ENCODE results near the gene MDM2. TPM values are rescaled to one million over a fixed set of nuclear protein-coding genes. Genes with fewer than 3 reads are reported as not detected.
A peak's percentile ranks its signal among the peaks of the same experiment; 100 is the strongest.

MDM2 gene
- total and polyA plus RNA-seq, 2 of the 13 experiments (the other 11 are each of a cell fraction or from before 2014, with no cell fraction given): 29.3 to 314 TPM

DNA sequence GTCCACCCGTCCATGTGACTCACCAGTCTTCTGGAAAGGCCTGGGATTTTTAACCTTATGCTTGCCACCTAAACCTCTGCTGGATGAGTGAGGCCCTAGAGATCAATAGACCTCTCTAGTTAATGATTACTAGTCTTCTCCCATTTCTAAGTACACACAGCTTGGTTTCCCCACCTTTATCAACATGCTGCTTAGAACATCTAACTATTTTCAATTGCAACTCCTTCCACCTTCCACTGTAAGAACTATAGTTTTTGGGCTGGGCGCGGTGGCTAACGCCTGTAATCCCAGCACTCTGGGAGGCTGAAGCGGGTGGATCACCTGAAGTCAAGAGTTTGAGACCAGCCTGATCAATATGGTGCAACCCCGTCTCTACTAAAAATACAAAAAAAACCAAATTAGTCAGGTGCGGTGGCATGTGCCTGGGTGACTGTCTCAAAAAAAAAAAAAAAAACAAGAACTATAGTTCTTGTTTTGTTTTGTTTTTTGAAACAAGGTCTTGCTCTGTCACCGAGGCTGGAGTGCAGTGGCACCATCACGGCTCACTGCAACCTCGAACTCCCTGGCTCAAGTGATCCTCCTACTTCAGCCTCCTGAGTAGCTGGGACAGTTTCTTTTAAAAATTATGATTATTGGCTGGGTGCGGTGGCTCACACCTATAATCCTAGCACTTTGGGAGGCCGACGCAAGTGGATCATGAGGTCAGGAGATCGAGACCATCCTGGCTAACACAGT lies 18.7 kb upstream of the MDM2 start (continued):
- TF ChIP-seq, protein P1, sequence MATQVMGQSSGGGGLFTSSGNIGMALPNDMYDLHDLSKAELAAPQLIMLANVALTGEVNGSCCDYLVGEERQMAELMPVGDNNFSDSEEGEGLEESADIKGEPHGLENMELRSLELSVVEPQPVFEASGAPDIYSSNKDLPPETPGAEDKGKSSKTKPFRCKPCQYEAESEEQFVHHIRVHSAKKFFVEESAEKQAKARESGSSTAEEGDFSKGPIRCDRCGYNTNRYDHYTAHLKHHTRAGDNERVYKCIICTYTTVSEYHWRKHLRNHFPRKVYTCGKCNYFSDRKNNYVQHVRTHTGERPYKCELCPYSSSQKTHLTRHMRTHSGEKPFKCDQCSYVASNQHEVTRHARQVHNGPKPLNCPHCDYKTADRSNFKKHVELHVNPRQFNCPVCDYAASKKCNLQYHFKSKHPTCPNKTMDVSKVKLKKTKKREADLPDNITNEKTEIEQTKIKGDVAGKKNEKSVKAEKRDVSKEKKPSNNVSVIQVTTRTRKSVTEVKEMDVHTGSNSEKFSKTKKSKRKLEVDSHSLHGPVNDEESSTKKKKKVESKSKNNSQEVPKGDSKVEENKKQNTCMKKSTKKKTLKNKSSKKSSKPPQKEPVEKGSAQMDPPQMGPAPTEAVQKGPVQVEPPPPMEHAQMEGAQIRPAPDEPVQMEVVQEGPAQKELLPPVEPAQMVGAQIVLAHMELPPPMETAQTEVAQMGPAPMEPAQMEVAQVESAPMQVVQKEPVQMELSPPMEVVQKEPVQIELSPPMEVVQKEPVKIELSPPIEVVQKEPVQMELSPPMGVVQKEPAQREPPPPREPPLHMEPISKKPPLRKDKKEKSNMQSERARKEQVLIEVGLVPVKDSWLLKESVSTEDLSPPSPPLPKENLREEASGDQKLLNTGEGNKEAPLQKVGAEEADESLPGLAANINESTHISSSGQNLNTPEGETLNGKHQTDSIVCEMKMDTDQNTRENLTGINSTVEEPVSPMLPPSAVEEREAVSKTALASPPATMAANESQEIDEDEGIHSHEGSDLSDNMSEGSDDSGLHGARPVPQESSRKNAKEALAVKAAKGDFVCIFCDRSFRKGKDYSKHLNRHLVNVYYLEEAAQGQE (IDR thresholded peaks at IDR 0.05; ENCODE audit: borderline replicate concordance in 1 of 2, low read depth in 1 of 2, low read length in 2 of 2): peak in 1 of 2 experiments; percentile 65; a peak in 2 of 4 replicates
- no peak for TF ChIP-seq ZBTB7B (CRISPR knock-in tag; IDR thresholded peaks at IDR 0.05)
- no peak for TF ChIP-seq NFYC (CRISPR knock-in tag; IDR thresholded peaks at IDR 0.05)
- no peak for TF ChIP-seq ZNF703 (CRISPR knock-in tag; IDR thresholded peaks at IDR 0.05; ENCODE audit: borderline replicate concordance)
- no peak for TF ChIP-seq DNMT1 (CRISPR knock-in tag; IDR thresholded peaks at IDR 0.05)
- no peak for TF ChIP-seq EED (CRISPR knock-in tag; IDR thresholded peaks at IDR 0.05)
- peak; percentile 70; the same call in 1 of the 2 replicates for TF ChIP-seq RXRB (CRISPR knock-in tag; IDR thresholded peaks at IDR 0.05; ENCODE audit: borderline replicate concordance)
- TF ChIP-seq ZNF629 (CRISPR knock-in tag; conservative IDR thresholded peaks at IDR 0.05): no peak
- TF ChIP-seq, protein P2, sequence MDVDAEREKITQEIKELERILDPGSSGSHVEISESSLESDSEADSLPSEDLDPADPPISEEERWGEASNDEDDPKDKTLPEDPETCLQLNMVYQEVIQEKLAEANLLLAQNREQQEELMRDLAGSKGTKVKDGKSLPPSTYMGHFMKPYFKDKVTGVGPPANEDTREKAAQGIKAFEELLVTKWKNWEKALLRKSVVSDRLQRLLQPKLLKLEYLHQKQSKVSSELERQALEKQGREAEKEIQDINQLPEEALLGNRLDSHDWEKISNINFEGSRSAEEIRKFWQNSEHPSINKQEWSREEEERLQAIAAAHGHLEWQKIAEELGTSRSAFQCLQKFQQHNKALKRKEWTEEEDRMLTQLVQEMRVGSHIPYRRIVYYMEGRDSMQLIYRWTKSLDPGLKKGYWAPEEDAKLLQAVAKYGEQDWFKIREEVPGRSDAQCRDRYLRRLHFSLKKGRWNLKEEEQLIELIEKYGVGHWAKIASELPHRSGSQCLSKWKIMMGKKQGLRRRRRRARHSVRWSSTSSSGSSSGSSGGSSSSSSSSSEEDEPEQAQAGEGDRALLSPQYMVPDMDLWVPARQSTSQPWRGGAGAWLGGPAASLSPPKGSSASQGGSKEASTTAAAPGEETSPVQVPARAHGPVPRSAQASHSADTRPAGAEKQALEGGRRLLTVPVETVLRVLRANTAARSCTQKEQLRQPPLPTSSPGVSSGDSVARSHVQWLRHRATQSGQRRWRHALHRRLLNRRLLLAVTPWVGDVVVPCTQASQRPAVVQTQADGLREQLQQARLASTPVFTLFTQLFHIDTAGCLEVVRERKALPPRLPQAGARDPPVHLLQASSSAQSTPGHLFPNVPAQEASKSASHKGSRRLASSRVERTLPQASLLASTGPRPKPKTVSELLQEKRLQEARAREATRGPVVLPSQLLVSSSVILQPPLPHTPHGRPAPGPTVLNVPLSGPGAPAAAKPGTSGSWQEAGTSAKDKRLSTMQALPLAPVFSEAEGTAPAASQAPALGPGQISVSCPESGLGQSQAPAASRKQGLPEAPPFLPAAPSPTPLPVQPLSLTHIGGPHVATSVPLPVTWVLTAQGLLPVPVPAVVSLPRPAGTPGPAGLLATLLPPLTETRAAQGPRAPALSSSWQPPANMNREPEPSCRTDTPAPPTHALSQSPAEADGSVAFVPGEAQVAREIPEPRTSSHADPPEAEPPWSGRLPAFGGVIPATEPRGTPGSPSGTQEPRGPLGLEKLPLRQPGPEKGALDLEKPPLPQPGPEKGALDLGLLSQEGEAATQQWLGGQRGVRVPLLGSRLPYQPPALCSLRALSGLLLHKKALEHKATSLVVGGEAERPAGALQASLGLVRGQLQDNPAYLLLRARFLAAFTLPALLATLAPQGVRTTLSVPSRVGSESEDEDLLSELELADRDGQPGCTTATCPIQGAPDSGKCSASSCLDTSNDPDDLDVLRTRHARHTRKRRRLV (CRISPR knock-in tag; IDR thresholded peaks at IDR 0.05): no peak
- TF ChIP-seq, protein P3, sequence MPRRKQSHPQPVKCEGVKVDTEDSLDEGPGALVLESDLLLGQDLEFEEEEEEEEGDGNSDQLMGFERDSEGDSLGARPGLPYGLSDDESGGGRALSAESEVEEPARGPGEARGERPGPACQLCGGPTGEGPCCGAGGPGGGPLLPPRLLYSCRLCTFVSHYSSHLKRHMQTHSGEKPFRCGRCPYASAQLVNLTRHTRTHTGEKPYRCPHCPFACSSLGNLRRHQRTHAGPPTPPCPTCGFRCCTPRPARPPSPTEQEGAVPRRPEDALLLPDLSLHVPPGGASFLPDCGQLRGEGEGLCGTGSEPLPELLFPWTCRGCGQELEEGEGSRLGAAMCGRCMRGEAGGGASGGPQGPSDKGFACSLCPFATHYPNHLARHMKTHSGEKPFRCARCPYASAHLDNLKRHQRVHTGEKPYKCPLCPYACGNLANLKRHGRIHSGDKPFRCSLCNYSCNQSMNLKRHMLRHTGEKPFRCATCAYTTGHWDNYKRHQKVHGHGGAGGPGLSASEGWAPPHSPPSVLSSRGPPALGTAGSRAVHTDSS (CRISPR knock-in tag; conservative IDR thresholded peaks at IDR 0.05): no peak
- TF ChIP-seq, protein P4, sequence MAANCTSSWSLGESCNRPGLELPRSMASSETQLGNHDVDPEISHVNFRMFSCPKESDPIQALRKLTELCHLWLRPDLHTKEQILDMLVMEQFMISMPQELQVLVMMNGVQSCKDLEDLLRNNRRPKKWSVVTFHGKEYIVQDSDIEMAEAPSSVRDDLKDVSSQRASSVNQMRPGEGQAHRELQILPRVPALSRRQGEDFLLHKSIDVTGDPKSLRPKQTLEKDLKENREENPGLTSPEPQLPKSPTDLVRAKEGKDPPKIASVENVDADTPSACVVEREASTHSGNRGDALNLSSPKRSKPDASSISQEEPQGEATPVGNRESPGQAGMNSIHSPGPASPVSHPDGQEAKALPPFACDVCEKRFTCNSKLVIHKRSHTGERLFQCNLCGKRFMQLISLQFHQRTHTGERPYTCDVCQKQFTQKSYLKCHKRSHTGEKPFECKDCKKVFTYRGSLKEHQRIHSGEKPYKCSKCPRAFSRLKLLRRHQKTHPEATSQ (CRISPR knock-in tag; IDR thresholded peaks at IDR 0.05; ENCODE audit: borderline replicate concordance): no peak
- no peak for TF ChIP-seq GABPA (IDR thresholded peaks at IDR 0.05; ENCODE audit: low read depth, low read length)
- no peak for TF ChIP-seq GABPA (CRISPR knock-in tag; IDR thresholded peaks at IDR 0.05; ENCODE audit: low read depth)
- no peak; the same call in 1 of the 2 replicates for TF ChIP-seq MBD4 (IDR thresholded peaks at IDR 0.05; ENCODE audit: borderline replicate concordance, low read length)
- 0 out of 2 replicates have a peak, but pooled peaks have one; percentile 44 for TF ChIP-seq ZNF317 (CRISPR knock-in tag; IDR thresholded peaks at IDR 0.05)
- peak; percentile 39; the same call in 1 of the 2 replicates for TF ChIP-seq TBX2 (CRISPR knock-in tag; IDR thresholded peaks at IDR 0.05; ENCODE audit: borderline replicate concordance)
- peak; percentile 64; the same call in 1 of the 2 replicates for TF ChIP-seq YEATS4 (CRISPR knock-in tag; IDR thresholded peaks at IDR 0.05; ENCODE audit: borderline replicate concordance)
- TF ChIP-seq ZNF572 (CRISPR knock-in tag; IDR thresholded peaks at IDR 0.05): no peak

All from HepG2 (cell line).